AG10803 (cell line): ENCODE data around the gene SCYGR1.
"Not testable (repeated sequence)": the region's sequence is repeated elsewhere in the genome, so short reads cannot be mapped to it uniquely, and the experiment has no call there.

Experiments
- DNase-seq: peaks from one replicate; pipeline ENCODE4 v3.0.0; 2010; ENCODE audit warnings: low read depth
- H3K4me3 ChIP-seq: 2 replicates; pipeline ENCODE4 v1.5.1; 2011; ENCODE audit warnings: mild to moderate bottlenecking, low read length, control low read depth
- TF ChIP-seq, protein P1 (sequence below): conservative IDR thresholded peaks from 2 replicates; pipeline ENCODE4 v1.5.1; 2011; ENCODE audit warnings: mild to moderate bottlenecking, low read length, control low read depth, inconsistent platforms

The SCYGR1 gene

GRCh38 chr2:227390468-227391256 is 2.9 kb upstream of the SCYGR1 start:
- TF ChIP-seq, protein P1, sequence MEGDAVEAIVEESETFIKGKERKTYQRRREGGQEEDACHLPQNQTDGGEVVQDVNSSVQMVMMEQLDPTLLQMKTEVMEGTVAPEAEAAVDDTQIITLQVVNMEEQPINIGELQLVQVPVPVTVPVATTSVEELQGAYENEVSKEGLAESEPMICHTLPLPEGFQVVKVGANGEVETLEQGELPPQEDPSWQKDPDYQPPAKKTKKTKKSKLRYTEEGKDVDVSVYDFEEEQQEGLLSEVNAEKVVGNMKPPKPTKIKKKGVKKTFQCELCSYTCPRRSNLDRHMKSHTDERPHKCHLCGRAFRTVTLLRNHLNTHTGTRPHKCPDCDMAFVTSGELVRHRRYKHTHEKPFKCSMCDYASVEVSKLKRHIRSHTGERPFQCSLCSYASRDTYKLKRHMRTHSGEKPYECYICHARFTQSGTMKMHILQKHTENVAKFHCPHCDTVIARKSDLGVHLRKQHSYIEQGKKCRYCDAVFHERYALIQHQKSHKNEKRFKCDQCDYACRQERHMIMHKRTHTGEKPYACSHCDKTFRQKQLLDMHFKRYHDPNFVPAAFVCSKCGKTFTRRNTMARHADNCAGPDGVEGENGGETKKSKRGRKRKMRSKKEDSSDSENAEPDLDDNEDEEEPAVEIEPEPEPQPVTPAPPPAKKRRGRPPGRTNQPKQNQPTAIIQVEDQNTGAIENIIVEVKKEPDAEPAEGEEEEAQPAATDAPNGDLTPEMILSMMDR: no peak
- no peak overlapping the region for H3K4me3 ChIP-seq
- DNase-seq: no peak

GRCh38 chr2:227389661-227390060 is 1.9 kb upstream of the SCYGR1 start:
- TF ChIP-seq, protein P1: no peak
- no peak overlapping the region for H3K4me3 ChIP-seq
- no peak for DNase-seq

DNA sequence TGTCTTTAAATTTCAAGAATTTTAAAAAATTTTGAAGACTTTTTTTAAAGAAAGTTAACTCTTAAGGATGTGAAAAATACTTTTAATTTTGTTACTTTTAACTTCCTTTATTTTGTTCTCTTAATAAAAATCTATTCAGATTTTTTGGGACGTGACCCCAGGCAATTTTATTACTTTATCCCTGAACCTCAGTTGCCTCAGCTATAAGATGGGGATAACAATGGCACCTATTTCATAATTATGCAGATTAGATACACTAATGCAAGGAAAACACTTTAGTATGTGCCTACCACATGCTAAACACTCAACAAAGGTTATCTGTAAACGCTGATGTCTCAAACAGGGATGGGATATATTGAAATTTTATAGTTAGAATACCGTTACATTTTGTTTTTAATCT is 1.5 kb upstream of the SCYGR1 start:
- DNase-seq: no peak
- TF ChIP-seq, protein P1: no peak
- H3K4me3 ChIP-seq: no peak overlapping the region

- peak; percentile 96 for DNase-seq
- no peak overlapping the region for H3K4me3 ChIP-seq
- TF ChIP-seq, protein P1: no peak
Observed at GRCh38 chr2:227388537-227389011, 825 bp upstream of the SCYGR1 start.

DNA sequence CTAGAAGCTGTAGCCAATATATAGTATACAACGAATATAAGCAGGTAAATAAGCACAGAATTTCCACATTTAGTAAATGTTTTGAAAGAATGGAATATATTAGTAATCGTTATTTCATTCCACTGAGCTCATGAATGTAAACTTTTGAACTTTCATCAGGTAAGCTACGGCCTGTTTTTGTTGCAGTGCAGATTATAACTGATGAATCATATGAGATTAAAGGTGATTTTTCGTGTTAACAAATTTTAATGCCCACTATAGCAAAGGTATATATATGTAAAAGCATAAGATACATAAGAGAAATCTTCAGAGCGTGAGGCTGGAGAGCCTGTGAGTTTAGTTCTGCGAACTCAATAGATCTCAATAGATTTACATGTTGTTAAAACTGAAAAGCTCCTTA is 1.1 kb downstream of the SCYGR1 start:
- no peak overlapping the region for H3K4me3 ChIP-seq
- DNase-seq: no peak
- TF ChIP-seq, protein P1: no peak

GRCh38 chr2:227383686-227384085 is 4.1 kb downstream of the SCYGR1 start:
- TF ChIP-seq, protein P1: no peak
- H3K4me3 ChIP-seq: no peak overlapping the region

DNA sequence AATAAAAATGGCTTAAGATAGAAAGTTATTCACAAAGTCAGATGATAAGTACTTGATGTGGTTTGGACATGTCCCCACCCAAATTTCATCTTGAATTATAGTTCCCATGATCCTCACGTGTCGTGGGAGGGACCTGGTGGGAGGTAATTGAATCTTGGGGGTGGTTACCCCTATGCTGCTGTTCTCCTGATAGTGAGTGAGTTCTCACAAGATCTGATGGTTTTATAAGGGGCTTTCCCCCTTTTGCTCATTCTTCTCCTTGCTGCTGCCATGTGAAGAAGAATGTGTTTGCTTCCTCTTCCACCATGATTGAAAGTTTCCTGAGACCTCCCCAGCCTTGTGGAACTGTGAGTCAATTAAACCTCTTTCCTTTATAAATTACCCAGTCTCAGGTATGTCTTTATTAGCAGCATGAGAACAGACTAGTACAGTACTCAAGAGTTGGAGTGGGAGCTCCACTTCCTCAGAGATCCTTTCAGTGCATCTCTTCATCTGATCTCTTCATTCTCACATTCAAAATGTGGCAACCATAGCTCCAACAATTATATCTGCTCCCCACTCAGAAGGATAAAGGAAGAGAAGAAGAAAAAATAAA is 5.4 kb downstream of the SCYGR1 start:
- not testable (repeated sequence) for H3K4me3 ChIP-seq, DNase-seq

More at GRCh38 chr2:227383686-227384085, 4.1 kb downstream of the SCYGR1 start:
- DNase-seq: peak; percentile 58
